GM23338 (cell line): ENCODE measurements around the gene ASCL5. TPM values are rescaled to one million over a fixed set of nuclear protein-coding genes. Genes with fewer than 3 reads are reported as not detected.

Experiments used
- ATAC-seq: fragments of 200-7000 bp; cut with Tn5 transposase; 3 replicates; pipeline ENCODE4 v1.9.1; 2020
- DNase-seq: peaks from one replicate; pipeline ENCODE4 v3.0.0-alpha.2; 2015; ENCODE audit warnings: low spot score
- H2AFZ ChIP-seq: fragments of 200-600 bp; sonication (generic); 2 replicates; pipeline ENCODE4 v1.8.0; 2016; ENCODE audit warnings: antibody characterized with exemption, mild to moderate bottlenecking, moderate library complexity
- H3F3A ChIP-seq: fragments of 200-600 bp; sonication (generic); replicated peaks from 2 replicates; pipeline ENCODE4 v1.8.0; 2017; ENCODE audit warnings: antibody characterized with exemption, mixed run types, low read depth
- H3K27ac ChIP-seq: fragments of 200-600 bp; sonication (generic); 2 replicates; pipeline ENCODE4 v1.6.1; 2016; ENCODE audit warnings: low read depth
- H3K27me3 ChIP-seq: fragments of 200-600 bp; sonication (generic); 2 replicates; pipeline ENCODE4 v1.8.0; 2016; ENCODE audit warnings: mild to moderate bottlenecking, mixed run types, moderate library complexity; ENCODE audit not compliant: insufficient read depth
- H3K36me3 ChIP-seq: fragments of 200-600 bp; sonication (generic); 2 replicates; pipeline ENCODE4 v1.8.0; 2016; ENCODE audit warnings: mild to moderate bottlenecking; ENCODE audit not compliant: insufficient read depth
- H3K4me1 ChIP-seq: fragments of 200-600 bp; sonication (generic); 2 replicates; pipeline ENCODE4 v1.8.0; 2016; ENCODE audit warnings: mild to moderate bottlenecking, moderate library complexity; ENCODE audit not compliant: insufficient read depth
- H3K4me2 ChIP-seq: fragments of 200-600 bp; sonication (generic); 2 replicates; pipeline ENCODE4 v1.7.1; 2017; ENCODE audit warnings: mixed run types
- H3K4me3 ChIP-seq: fragments of 200-600 bp; sonication (generic); 2 replicates; pipeline ENCODE4 v1.6.1; 2016; ENCODE audit warnings: mixed run types
- H3K79me2 ChIP-seq: fragments of 200-600 bp; sonication (generic); replicated peaks from 2 replicates; pipeline ENCODE4 v1.8.0; 2017; ENCODE audit warnings: mild to moderate bottlenecking; ENCODE audit not compliant: insufficient read depth
- H3K9me2 ChIP-seq: fragments of 200-600 bp; sonication (generic); 2 replicates; pipeline ENCODE4 v1.8.0; 2017; ENCODE audit not compliant: insufficient read depth
- H4K20me1 ChIP-seq: fragments of 200-600 bp; sonication (generic); replicated peaks from 2 replicates; pipeline ENCODE4 v1.8.0; 2017; ENCODE audit warnings: mild to moderate bottlenecking; ENCODE audit not compliant: insufficient read depth
- H3K27ac Mint-ChIP-seq: 2 replicates; pipeline ENCODE4 v1.8.0; 2020; ENCODE audit warnings: inconsistent platforms, mild to moderate bottlenecking, moderate library complexity, mixed read lengths
- H3K27me3 Mint-ChIP-seq: 3 replicates; pipeline ENCODE4 v1.8.0; 2022; ENCODE audit warnings: low read depth, mild to moderate bottlenecking, moderate library complexity, mixed read lengths, inconsistent platforms; ENCODE audit not compliant: insufficient read depth, poor library complexity
- H3K36me3 Mint-ChIP-seq: 3 replicates; pipeline ENCODE4 v1.8.0; 2021; ENCODE audit warnings: low read depth, mild to moderate bottlenecking, inconsistent platforms, moderate library complexity, mixed read lengths
- H3K4me1 Mint-ChIP-seq: 3 replicates; pipeline ENCODE4 v1.8.0; 2020; ENCODE audit warnings: mild to moderate bottlenecking, inconsistent platforms, mixed read lengths
- H3K4me3 Mint-ChIP-seq: 3 replicates; pipeline ENCODE4 v1.8.0; 2021; ENCODE audit warnings: moderate library complexity, mild to moderate bottlenecking, inconsistent platforms, mixed read lengths
- H3K9me3 Mint-ChIP-seq: 3 replicates; pipeline ENCODE4 v1.8.0; 2020; ENCODE audit warnings: moderate library complexity, mild to moderate bottlenecking, inconsistent platforms, mixed read lengths
- CREB1 ChIP-seq: fragments of 250-450 bp; sonication (Bioruptor Pico); IDR thresholded peaks from 2 replicates; pipeline ENCODE4 v1.5.0; 2020; ENCODE audit warnings: low read depth, mild to moderate bottlenecking, moderate library complexity
- EZH2 ChIP-seq: fragments of 200-600 bp; sonication (generic); IDR thresholded peaks from one replicate; pipeline ENCODE4 v1.8.0; 2017; ENCODE audit warnings: antibody characterized with exemption, mild to moderate bottlenecking, low read depth; ENCODE audit not compliant: unreplicated experiment
- EZH2phosphoT487 ChIP-seq: fragments of 200-600 bp; sonication (generic); IDR thresholded peaks from one replicate; pipeline ENCODE4 v1.8.1; 2018; ENCODE audit warnings: antibody characterized with exemption; ENCODE audit not compliant: unreplicated experiment
- JUNB ChIP-seq: IDR thresholded peaks from one replicate; pipeline ENCODE4 v1.6.1; 2016; ENCODE audit warnings: antibody characterized with exemption; ENCODE audit not compliant: unreplicated experiment
- ZNF114 ChIP-seq: fragments of 250-450 bp; sonication (Bioruptor Pico); IDR thresholded peaks from 2 replicates; pipeline ENCODE4 v1.5.0; 2020; ENCODE audit warnings: mild to moderate bottlenecking, moderate library complexity
- ZNF331 ChIP-seq: fragments of 250-450 bp; sonication (Bioruptor Pico); IDR thresholded peaks from 2 replicates; pipeline ENCODE4 v1.5.0; 2020; ENCODE audit warnings: low read depth, mild to moderate bottlenecking, moderate library complexity
- polyA plus RNA-seq: library from polyadenylated mRNA; unstranded; fragments of >200 nt; fragmentation: Nextera tagmentation; extraction: Ambion mirVana; gene quantifications from 2 replicates; pipeline ENCODE4 v1.2.1, GENCODE V29; 2016
- total RNA-seq: library from RNA; depleted of rRNA; stranded (reverse); fragments of >200 nt; shearing (Covaris generic); gene quantifications from 2 replicates; pipeline ENCODE4 v1.2.3, GENCODE V29; 2014
- TF ChIP-seq, protein P1 (sequence below): IDR thresholded peaks from 2 replicates; pipeline ENCODE4 v1.6.1; 2016; ENCODE audit warnings: antibody characterized with exemption
- TF ChIP-seq, protein P2 (sequence below), 2 experiments: fragments of 200-600 bp in 1 of 2; sonication (generic) in 1 of 2; conservative IDR thresholded peaks; 2 replicates each; pipeline versions ENCODE4 v1.5.1 to v1.6.1; 2016 to 2017; ENCODE audit warnings: antibody characterized with exemption in 2 of 2, low read depth in 2 of 2, mild to moderate bottlenecking in 2 of 2, moderate library complexity in 1 of 2
- TF ChIP-seq, protein P3 (sequence below): IDR thresholded peaks from one replicate; pipeline ENCODE4 v1.6.1; 2018; ENCODE audit warnings: antibody characterized with exemption; ENCODE audit not compliant: unreplicated experiment
- TF ChIP-seq, protein P4 (sequence below): fragments of 250-450 bp; sonication (Bioruptor Pico); IDR thresholded peaks from 2 replicates; pipeline ENCODE4 v1.5.0; 2020; ENCODE audit warnings: mild to moderate bottlenecking, moderate library complexity

Gene ASCL5
- total and polyA plus RNA-seq, 2 experiments from 2014 or later, result not detected

DNA sequence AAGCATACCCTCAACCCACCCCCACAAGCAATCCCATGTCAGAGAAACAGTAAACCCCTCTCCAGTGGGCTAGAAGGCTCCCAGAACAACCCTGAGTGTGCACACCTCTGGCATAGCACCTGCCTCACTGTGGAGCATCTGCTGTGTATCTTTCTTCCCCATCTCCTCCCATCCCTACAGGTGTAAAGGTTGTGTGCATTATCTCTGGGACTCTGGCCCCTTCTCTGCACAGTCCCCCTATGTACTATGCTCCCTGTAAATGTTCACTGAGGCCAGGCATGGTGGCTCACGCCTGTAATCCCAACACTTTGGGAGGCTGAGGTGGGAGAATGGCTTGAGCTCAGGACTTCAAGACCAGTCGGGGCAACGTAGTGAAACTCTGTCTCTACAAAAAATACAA, 14.1 kb downstream of the ASCL5 start:
- no peak overlapping the region for H3K4me2 ChIP-seq
- no peak for DNase-seq
- Mint-ChIP-seq H3K9me3 (no peaks in the 10 kb centered on the region), H3K4me1 (peaks cover 5% of the 10 kb centered on the region; the same call in 2 of the 3 replicates), H3K27ac (no peak overlapping the region), H3K4me3 (no peak overlapping the region), H3K27me3 (peaks cover 39% of the 10 kb centered on the region), H3K36me3 (no peaks in the 10 kb centered on the region)
- no peak overlapping the region for H2AFZ ChIP-seq
- no peaks in the 10 kb centered on the region for H3K9me2 ChIP-seq
- H3K4me1 ChIP-seq, result peaks cover 5% of the 10 kb centered on the region
- no peak for ATAC-seq
- no peak overlapping the region for H3K4me3 ChIP-seq
- no peak overlapping the region for H3K27ac ChIP-seq
- H3F3A ChIP-seq, result no peaks in the 10 kb centered on the region
- no peaks in the 10 kb centered on the region for H4K20me1 ChIP-seq
- H3K36me3 ChIP-seq, result no peaks in the 10 kb centered on the region
- H3K27me3 ChIP-seq, result peaks cover 40% of the 10 kb centered on the region
- H3K79me2 ChIP-seq, result no peaks in the 10 kb centered on the region
- TF ChIP-seq EZH2 (no peak), ZNF114 (CRISPR knock-in tag) (no peak), JUNB (no peak), CREB1 (CRISPR knock-in tag) (no peak), ZNF331 (CRISPR knock-in tag) (no peak), EZH2phosphoT487 (no peak)
- TF ChIP-seq, protein P1, sequence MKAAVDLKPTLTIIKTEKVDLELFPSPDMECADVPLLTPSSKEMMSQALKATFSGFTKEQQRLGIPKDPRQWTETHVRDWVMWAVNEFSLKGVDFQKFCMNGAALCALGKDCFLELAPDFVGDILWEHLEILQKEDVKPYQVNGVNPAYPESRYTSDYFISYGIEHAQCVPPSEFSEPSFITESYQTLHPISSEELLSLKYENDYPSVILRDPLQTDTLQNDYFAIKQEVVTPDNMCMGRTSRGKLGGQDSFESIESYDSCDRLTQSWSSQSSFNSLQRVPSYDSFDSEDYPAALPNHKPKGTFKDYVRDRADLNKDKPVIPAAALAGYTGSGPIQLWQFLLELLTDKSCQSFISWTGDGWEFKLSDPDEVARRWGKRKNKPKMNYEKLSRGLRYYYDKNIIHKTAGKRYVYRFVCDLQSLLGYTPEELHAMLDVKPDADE, result no peak
- TF ChIP-seq, protein P2, sequence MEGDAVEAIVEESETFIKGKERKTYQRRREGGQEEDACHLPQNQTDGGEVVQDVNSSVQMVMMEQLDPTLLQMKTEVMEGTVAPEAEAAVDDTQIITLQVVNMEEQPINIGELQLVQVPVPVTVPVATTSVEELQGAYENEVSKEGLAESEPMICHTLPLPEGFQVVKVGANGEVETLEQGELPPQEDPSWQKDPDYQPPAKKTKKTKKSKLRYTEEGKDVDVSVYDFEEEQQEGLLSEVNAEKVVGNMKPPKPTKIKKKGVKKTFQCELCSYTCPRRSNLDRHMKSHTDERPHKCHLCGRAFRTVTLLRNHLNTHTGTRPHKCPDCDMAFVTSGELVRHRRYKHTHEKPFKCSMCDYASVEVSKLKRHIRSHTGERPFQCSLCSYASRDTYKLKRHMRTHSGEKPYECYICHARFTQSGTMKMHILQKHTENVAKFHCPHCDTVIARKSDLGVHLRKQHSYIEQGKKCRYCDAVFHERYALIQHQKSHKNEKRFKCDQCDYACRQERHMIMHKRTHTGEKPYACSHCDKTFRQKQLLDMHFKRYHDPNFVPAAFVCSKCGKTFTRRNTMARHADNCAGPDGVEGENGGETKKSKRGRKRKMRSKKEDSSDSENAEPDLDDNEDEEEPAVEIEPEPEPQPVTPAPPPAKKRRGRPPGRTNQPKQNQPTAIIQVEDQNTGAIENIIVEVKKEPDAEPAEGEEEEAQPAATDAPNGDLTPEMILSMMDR (conservative IDR thresholded peaks at IDR 0.05; ENCODE audit: low read depth in 2 of 2), result no peak
- TF ChIP-seq, protein P3, sequence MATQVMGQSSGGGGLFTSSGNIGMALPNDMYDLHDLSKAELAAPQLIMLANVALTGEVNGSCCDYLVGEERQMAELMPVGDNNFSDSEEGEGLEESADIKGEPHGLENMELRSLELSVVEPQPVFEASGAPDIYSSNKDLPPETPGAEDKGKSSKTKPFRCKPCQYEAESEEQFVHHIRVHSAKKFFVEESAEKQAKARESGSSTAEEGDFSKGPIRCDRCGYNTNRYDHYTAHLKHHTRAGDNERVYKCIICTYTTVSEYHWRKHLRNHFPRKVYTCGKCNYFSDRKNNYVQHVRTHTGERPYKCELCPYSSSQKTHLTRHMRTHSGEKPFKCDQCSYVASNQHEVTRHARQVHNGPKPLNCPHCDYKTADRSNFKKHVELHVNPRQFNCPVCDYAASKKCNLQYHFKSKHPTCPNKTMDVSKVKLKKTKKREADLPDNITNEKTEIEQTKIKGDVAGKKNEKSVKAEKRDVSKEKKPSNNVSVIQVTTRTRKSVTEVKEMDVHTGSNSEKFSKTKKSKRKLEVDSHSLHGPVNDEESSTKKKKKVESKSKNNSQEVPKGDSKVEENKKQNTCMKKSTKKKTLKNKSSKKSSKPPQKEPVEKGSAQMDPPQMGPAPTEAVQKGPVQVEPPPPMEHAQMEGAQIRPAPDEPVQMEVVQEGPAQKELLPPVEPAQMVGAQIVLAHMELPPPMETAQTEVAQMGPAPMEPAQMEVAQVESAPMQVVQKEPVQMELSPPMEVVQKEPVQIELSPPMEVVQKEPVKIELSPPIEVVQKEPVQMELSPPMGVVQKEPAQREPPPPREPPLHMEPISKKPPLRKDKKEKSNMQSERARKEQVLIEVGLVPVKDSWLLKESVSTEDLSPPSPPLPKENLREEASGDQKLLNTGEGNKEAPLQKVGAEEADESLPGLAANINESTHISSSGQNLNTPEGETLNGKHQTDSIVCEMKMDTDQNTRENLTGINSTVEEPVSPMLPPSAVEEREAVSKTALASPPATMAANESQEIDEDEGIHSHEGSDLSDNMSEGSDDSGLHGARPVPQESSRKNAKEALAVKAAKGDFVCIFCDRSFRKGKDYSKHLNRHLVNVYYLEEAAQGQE, result no peak
- TF ChIP-seq, protein P4, sequence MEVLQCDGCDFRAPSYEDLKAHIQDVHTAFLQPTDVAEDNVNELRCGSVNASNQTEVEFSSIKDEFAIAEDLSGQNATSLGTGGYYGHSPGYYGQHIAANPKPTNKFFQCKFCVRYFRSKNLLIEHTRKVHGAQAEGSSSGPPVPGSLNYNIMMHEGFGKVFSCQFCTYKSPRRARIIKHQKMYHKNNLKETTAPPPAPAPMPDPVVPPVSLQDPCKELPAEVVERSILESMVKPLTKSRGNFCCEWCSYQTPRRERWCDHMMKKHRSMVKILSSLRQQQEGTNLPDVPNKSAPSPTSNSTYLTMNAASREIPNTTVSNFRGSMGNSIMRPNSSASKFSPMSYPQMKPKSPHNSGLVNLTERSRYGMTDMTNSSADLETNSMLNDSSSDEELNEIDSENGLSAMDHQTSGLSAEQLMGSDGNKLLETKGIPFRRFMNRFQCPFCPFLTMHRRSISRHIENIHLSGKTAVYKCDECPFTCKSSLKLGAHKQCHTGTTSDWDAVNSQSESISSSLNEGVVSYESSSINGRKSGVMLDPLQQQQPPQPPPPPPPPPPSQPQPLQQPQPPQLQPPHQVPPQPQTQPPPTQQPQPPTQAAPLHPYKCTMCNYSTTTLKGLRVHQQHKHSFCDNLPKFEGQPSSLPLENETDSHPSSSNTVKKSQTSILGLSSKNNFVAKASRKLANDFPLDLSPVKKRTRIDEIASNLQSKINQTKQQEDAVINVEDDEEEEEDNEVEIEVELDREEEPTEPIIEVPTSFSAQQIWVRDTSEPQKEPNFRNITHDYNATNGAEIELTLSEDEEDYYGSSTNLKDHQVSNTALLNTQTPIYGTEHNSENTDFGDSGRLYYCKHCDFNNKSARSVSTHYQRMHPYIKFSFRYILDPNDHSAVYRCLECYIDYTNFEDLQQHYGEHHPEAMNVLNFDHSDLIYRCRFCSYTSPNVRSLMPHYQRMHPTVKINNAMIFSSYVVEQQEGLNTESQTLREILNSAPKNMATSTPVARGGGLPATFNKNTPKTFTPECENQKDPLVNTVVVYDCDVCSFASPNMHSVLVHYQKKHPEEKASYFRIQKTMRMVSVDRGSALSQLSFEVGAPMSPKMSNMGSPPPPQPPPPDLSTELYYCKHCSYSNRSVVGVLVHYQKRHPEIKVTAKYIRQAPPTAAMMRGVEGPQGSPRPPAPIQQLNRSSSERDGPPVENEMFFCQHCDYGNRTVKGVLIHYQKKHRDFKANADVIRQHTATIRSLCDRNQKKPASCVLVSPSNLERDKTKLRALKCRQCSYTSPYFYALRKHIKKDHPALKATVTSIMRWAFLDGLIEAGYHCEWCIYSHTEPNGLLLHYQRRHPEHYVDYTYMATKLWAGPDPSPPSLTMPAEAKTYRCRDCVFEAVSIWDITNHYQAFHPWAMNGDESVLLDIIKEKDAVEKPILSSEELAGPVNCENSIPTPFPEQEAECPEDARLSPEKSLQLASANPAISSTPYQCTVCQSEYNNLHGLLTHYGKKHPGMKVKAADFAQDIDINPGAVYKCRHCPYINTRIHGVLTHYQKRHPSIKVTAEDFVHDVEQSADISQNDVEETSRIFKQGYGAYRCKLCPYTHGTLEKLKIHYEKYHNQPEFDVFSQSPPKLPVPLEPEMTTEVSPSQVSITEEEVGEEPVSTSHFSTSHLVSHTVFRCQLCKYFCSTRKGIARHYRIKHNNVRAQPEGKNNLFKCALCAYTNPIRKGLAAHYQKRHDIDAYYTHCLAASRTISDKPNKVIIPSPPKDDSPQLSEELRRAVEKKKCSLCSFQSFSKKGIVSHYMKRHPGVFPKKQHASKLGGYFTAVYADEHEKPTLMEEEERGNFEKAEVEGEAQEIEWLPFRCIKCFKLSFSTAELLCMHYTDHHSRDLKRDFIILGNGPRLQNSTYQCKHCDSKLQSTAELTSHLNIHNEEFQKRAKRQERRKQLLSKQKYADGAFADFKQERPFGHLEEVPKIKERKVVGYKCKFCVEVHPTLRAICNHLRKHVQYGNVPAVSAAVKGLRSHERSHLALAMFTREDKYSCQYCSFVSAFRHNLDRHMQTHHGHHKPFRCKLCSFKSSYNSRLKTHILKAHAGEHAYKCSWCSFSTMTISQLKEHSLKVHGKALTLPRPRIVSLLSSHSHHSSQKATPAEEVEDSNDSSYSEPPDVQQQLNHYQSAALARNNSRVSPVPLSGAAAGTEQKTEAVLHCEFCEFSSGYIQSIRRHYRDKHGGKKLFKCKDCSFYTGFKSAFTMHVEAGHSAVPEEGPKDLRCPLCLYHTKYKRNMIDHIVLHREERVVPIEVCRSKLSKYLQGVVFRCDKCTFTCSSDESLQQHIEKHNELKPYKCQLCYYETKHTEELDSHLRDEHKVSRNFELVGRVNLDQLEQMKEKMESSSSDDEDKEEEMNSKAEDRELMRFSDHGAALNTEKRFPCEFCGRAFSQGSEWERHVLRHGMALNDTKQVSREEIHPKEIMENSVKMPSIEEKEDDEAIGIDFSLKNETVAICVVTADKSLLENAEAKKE (CRISPR knock-in tag), result no peak
